ENCODE data around the gene FAAH. TPM values are rescaled to one million over a fixed set of nuclear protein-coding genes. Genes with fewer than 3 reads are reported as not detected.

FAAH gene
- total RNA-seq, 1 experiment from 2014 or later: 38.6 TPM

GRCh38 chr1:46431695-46432094 lies 37.6 kb downstream of the FAAH start (continued):
- TF ChIP-seq, protein P1, sequence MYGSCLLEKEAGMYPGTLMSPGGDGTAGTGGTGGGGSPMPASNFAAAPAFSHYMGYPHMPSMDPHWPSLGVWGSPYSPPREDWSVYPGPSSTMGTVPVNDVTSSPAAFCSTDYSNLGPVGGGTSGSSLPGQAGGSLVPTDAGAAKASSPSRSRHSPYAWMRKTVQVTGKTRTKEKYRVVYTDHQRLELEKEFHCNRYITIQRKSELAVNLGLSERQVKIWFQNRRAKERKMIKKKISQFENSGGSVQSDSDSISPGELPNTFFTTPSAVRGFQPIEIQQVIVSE (CRISPR knock-in tag; IDR thresholded peaks at IDR 0.05; ENCODE audit: borderline replicate concordance): no peak

DNA sequence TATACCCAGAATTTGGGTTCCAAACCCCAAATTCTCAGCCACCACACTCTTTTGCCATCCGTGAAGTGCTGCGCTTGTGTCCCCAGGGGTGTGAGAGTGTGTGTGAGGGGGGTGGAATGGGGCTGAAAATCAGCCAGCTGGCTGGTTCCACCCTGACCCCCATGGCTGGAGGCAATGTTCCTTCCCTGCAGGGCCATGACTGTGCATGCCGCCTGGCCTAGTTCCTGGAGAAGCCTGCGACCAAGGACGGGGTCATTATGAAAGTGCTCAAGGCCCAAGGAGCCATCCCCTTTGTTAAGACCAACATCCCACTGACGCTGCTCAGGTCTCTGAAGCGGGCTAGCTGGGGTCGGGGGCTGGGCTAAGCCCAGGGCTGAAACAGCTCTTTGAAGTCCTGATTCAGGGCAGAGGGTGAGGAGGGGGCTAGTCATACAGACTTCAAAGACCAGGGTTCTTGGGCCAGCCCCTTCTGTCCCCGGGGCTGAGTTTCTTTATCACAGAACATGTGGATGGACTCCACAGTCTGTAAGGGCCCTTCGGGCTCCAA lies 38.7 kb downstream of the FAAH start:
- peaks cover 15% of the 10 kb centered on the region for H3K27me3 Mint-ChIP-seq (ENCODE audit: low read depth)
- TF ChIP-seq ZNF138 (CRISPR knock-in tag; conservative IDR thresholded peaks at IDR 0.05) (no peak), ZNF416 (CRISPR knock-in tag; IDR thresholded peaks at IDR 0.05) (no peak), ATF1 (CRISPR knock-in tag; IDR thresholded peaks at IDR 0.05) (no peak), CTCF (IDR thresholded peaks at IDR 0.05) (no peak), TEAD1 (CRISPR knock-in tag; IDR thresholded peaks at IDR 0.05) (no peak), USF1 (CRISPR knock-in tag; IDR thresholded peaks at IDR 0.05) (no peak), ELF4 (CRISPR knock-in tag; IDR thresholded peaks at IDR 0.05; ENCODE audit: low read depth) (no peak), CREM (CRISPR knock-in tag; IDR thresholded peaks at IDR 0.05) (no peak)
- TF ChIP-seq, protein P2, sequence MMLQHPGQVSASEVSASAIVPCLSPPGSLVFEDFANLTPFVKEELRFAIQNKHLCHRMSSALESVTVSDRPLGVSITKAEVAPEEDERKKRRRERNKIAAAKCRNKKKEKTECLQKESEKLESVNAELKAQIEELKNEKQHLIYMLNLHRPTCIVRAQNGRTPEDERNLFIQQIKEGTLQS (CRISPR knock-in tag; conservative IDR thresholded peaks at IDR 0.05): no peak
- TF ChIP-seq, protein P3, sequence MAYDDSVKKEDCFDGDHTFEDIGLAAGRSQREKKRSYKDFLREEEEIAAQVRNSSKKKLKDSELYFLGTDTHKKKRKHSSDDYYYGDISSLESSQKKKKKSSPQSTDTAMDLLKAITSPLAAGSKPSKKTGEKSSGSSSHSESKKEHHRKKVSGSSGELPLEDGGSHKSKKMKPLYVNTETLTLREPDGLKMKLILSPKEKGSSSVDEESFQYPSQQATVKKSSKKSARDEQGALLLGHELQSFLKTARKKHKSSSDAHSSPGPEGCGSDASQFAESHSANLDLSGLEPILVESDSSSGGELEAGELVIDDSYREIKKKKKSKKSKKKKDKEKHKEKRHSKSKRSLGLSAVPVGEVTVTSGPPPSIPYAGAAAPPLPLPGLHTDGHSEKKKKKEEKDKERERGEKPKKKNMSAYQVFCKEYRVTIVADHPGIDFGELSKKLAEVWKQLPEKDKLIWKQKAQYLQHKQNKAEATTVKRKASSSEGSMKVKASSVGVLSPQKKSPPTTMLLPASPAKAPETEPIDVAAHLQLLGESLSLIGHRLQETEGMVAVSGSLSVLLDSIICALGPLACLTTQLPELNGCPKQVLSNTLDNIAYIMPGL (CRISPR knock-in tag; IDR thresholded peaks at IDR 0.05): no peak
- CTCF ChIA-PET: interaction anchor here (0.9 to 3.0 kb wide), 5 partner anchors 9 to 115 kb away, joined by 3 to 21 read pairs (median 7); no protein-coding TSS in a partner anchor
- no peaks in the 10 kb centered on the region for H3K36me3 Mint-ChIP-seq
- DNase-seq (ENCODE audit: low spot score): no peak
- H3K4me3 Mint-ChIP-seq: no peak overlapping the region
- no peak overlapping the region for H3K27ac Mint-ChIP-seq
- H3K9me3 Mint-ChIP-seq: no peaks in the 10 kb centered on the region
- peak; percentile 35 for ATAC-seq
- POLR2A ChIA-PET: no interaction called here
- no peaks in the 10 kb centered on the region for H3K4me1 Mint-ChIP-seq

DNA sequence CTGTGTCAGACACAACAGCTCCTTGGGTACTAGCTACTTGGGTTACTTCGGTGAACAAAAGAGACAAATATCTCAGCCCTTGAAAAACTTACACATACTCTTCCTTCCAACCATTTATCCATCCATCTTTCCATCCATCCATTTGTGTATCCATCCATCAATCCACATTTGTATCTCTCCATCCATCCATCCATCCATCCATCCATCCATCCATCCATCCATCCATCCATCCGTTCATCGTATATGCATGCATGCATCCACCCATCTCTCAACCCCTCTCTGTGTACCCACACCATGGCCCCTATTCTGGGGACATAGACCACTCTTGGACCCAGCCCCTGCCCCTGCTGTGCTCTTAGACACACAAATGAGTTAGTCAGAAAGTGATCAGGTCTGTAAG lies 40.2 kb downstream of the FAAH start:
- no peak overlapping the region for H3K4me3 Mint-ChIP-seq
- TF ChIP-seq KAT7 (CRISPR knock-in tag; IDR thresholded peaks at IDR 0.05; ENCODE audit: borderline replicate concordance) (no peak), ZNF232 (CRISPR knock-in tag; IDR thresholded peaks at IDR 0.05) (no peak), NFE2L1 (CRISPR knock-in tag; IDR thresholded peaks at IDR 0.05) (no peak), SMAD4 (CRISPR knock-in tag; IDR thresholded peaks at IDR 0.05) (no peak), HMGA2 (CRISPR knock-in tag; IDR thresholded peaks at IDR 0.05) (no peak), FOXP1 (CRISPR knock-in tag; IDR thresholded peaks at IDR 0.05; ENCODE audit: borderline replicate concordance) (no peak), SP1 (CRISPR knock-in tag; conservative IDR thresholded peaks at IDR 0.05) (no peak), JUN (CRISPR knock-in tag; IDR thresholded peaks at IDR 0.05) (no peak)
- ChIA-PET CTCF (interaction anchor here (1.0 to 1.3 kb wide), 3 partner anchors 13 to 23 kb away, joined by 3 to 4 read pairs (median 4); no protein-coding TSS in a partner anchor), POLR2A (no interaction called here)
- no peaks in the 10 kb centered on the region for H3K36me3 Mint-ChIP-seq
- H3K9me3 Mint-ChIP-seq: no peaks in the 10 kb centered on the region
- ATAC-seq (no peak), DNase-seq (ENCODE audit: low spot score) (no peak)
- no peaks in the 10 kb centered on the region for H3K4me1 Mint-ChIP-seq
- no peak overlapping the region for H3K27ac Mint-ChIP-seq
- peaks cover 16% of the 10 kb centered on the region for H3K27me3 Mint-ChIP-seq (ENCODE audit: low read depth)

All from WTC11 (cell line).